ENCODE results near the gene KRTAP5-3.

Gene KRTAP5-3

DNA sequence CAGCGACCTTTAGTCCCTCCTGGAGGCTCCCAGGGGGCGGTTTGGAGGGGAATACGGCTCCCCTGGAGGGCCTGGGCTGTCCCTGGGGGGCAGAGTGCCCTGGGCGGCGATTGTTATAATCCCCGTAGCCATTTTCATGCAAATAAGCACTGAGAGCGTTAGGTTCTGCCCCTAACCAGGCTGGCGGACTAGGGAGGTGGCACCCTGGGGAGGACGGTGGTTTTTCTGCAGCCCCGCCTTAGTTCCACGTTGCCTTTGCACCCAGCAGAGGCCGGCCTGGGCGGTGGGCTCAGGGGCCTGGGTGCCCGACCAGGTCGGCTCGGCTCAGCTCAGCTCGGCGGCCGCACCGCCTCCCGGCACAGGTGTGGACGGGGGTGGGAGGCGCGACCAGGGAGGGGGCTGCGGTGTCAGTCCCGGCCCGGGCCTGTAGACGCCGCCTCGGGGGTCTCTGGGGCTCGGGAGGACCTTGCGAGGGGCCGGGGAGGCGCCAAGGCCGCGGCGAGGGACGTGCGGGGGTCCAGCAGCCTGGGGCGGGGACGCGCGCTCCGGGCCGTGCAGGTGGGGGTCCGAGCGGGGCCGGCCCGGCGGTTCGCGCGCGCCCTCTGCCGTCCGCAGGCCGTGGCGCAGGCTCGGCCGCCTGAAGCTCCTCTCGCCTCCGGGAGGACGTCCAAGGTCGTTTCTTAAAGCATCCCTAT is 33.9 kb downstream of the KRTAP5-3 start:
- Histone ChIP-seq H4K8ac (ENCODE audit: low read depth, low read length) (no peak overlapping the region), H3K79me1 (ENCODE audit: low read depth, low read length) (peaks cover 2% of the 10 kb centered on the region), H3K4me3 (ENCODE audit: low read length in 2 of 2) (peak overlapping the region in 1 of 2 donors; percentile 61), H3K18ac (ENCODE audit: low read length) (peak overlapping the region; percentile 64), H2BK15ac (ENCODE audit: low read length) (peak overlapping the region; percentile 81), H3K36me3 (replicated peaks in 1 of 2; ENCODE audit: control insufficient read depth in 2 of 2, insufficient read depth in 2 of 2, low read length in 2 of 2) (no peaks in the 10 kb centered on the region), H4K91ac (ENCODE audit: low read depth, low read length, poor library complexity) (no peak overlapping the region), H3K9me3 (replicated peaks in 1 of 2; ENCODE audit: control insufficient read depth in 2 of 2, insufficient read depth in 1 of 2, low read depth in 1 of 2, low read length in 2 of 2) (peaks cover 4 to 9% of the 10 kb centered on the region in 2 donors), H3K4me2 (ENCODE audit: insufficient read depth, low read length, poor library complexity, severe bottlenecking) (peak overlapping the region; percentile 77), H3K14ac (ENCODE audit: low read length) (no peak overlapping the region), H3K23ac (ENCODE audit: low read depth, low read length, poor library complexity) (peak overlapping the region; percentile 73), H2AFZ (ENCODE audit: low read length) (peak overlapping the region; percentile 42), H3K27me3 (ENCODE audit: control insufficient read depth in 3 of 3, insufficient read depth in 3 of 3, low read depth in 1 of 3, low read length in 3 of 3) (peaks cover 20 to 40% (median 36%) of the 10 kb centered on the region in 3 experiments), H3K9ac (ENCODE audit: low read depth, low read length, poor library complexity) (no peak overlapping the region), H2BK5ac (ENCODE audit: low read length) (no peak overlapping the region), H3K27ac (replicated peaks; ENCODE audit: low read length) (no peak overlapping the region), H2BK120ac (ENCODE audit: low read depth, low read length) (no peak overlapping the region), H3K4me1 (ENCODE audit: control insufficient read depth in 2 of 2, insufficient read depth in 1 of 2, low read depth in 1 of 2, low read length in 2 of 2) (peaks cover 9 to 10% of the 10 kb centered on the region in 2 donors), H2AK5ac (ENCODE audit: low read depth, low read length) (peak overlapping the region; percentile 63), H3K4ac (ENCODE audit: low read length) (no peak overlapping the region), H2BK12ac (ENCODE audit: low read length) (no peak overlapping the region)
- no peak for DNase-seq (ENCODE audit: low spot score)
- WGBS, 2 donors (ENCODE audit: extremely low coverage in 2 of 2, insufficient read length in 2 of 2, insufficient replicate concordance in 1 of 2) = no CpG with 5 or more reads among the region's 64 CpGs

- peaks cover 9 to 10% of the 10 kb centered on the region in 2 donors for H3K4me1 ChIP-seq (ENCODE audit: control insufficient read depth in 2 of 2, insufficient read depth in 1 of 2, low read depth in 1 of 2, low read length in 2 of 2)
- peak overlapping the region; percentile 97 for H2AK5ac ChIP-seq (ENCODE audit: low read depth, low read length)
- peak overlapping the region in 1 of 2 donors; percentile 61 for H3K4me3 ChIP-seq (ENCODE audit: low read length in 2 of 2)
- WGBS, 2 donors (ENCODE audit: extremely low coverage in 2 of 2, insufficient read length in 2 of 2, insufficient replicate concordance in 1 of 2) = no CpG with 5 or more reads among the region's 7 CpGs
- no peak overlapping the region for H4K8ac ChIP-seq (ENCODE audit: low read depth, low read length)
- H2BK12ac ChIP-seq (ENCODE audit: low read length) = no peak overlapping the region
- no peaks in the 10 kb centered on the region for H3K36me3 ChIP-seq (replicated peaks in 1 of 2; ENCODE audit: control insufficient read depth in 2 of 2, insufficient read depth in 2 of 2, low read length in 2 of 2)
- no peak overlapping the region for H3K4me2 ChIP-seq (ENCODE audit: insufficient read depth, low read length, poor library complexity, severe bottlenecking)
- no peak overlapping the region for H2BK120ac ChIP-seq (ENCODE audit: low read depth, low read length)
- no peak overlapping the region for H3K23ac ChIP-seq (ENCODE audit: low read depth, low read length, poor library complexity)
- H3K79me1 ChIP-seq (ENCODE audit: low read depth, low read length) = peaks cover 2% of the 10 kb centered on the region
- DNase-seq (ENCODE audit: low spot score) = no peak
- peak overlapping the region; percentile 2 for H3K14ac ChIP-seq (ENCODE audit: low read length)
- no peak overlapping the region for H3K27ac ChIP-seq (replicated peaks; ENCODE audit: low read length)
- no peak overlapping the region for H4K91ac ChIP-seq (ENCODE audit: low read depth, low read length, poor library complexity)
- peak overlapping the region; percentile 9 for H2BK15ac ChIP-seq (ENCODE audit: low read length)
- no peak overlapping the region for H2AFZ ChIP-seq (ENCODE audit: low read length)
- peaks cover 4 to 9% of the 10 kb centered on the region in 2 donors for H3K9me3 ChIP-seq (replicated peaks in 1 of 2; ENCODE audit: control insufficient read depth in 2 of 2, insufficient read depth in 1 of 2, low read depth in 1 of 2, low read length in 2 of 2)
- H3K9ac ChIP-seq (ENCODE audit: low read depth, low read length, poor library complexity) = no peak overlapping the region
- H3K27me3 ChIP-seq (ENCODE audit: control insufficient read depth in 3 of 3, insufficient read depth in 3 of 3, low read depth in 1 of 3, low read length in 3 of 3) = peaks cover 20 to 45% (median 37%) of the 10 kb centered on the region in 3 experiments
- no peak overlapping the region for H3K4ac ChIP-seq (ENCODE audit: low read length)
- H3K18ac ChIP-seq (ENCODE audit: low read length) = peak overlapping the region; percentile 35
- no peak overlapping the region for H2BK5ac ChIP-seq (ENCODE audit: low read length)
These were observed 34.4 kb downstream of the KRTAP5-3 start for GRCh38 chr11:1573903-1574237.

- H3K27me3 ChIP-seq (ENCODE audit: control insufficient read depth in 3 of 3, insufficient read depth in 3 of 3, low read depth in 1 of 3, low read length in 3 of 3) = peaks cover 20 to 51% (median 37%) of the 10 kb centered on the region in 3 experiments
- no peak overlapping the region for H2BK120ac ChIP-seq (ENCODE audit: low read depth, low read length)
- no peak overlapping the region for H3K4ac ChIP-seq (ENCODE audit: low read length)
- H2BK15ac ChIP-seq (ENCODE audit: low read length) = peak overlapping the region; percentile 9
- peak overlapping the region in 1 of 2 donors; percentile 79 for H3K4me3 ChIP-seq (ENCODE audit: low read length in 2 of 2)
- peaks cover under 1 to 4% of the 10 kb centered on the region in 2 donors for H3K9me3 ChIP-seq (replicated peaks in 1 of 2; ENCODE audit: control insufficient read depth in 2 of 2, insufficient read depth in 1 of 2, low read depth in 1 of 2, low read length in 2 of 2)
- H2BK12ac ChIP-seq (ENCODE audit: low read length) = no peak overlapping the region
- H2AFZ ChIP-seq (ENCODE audit: low read length) = no peak overlapping the region
- no CpG with 5 or more reads among the region's 37 CpGs for WGBS, 2 donors (ENCODE audit: extremely low coverage in 2 of 2, insufficient read length in 2 of 2, insufficient replicate concordance in 1 of 2)
- H2AK5ac ChIP-seq (ENCODE audit: low read depth, low read length) = peak overlapping the region; percentile 97
- no peak overlapping the region for H3K23ac ChIP-seq (ENCODE audit: low read depth, low read length, poor library complexity)
- H3K4me2 ChIP-seq (ENCODE audit: insufficient read depth, low read length, poor library complexity, severe bottlenecking) = peak overlapping the region; percentile 77
- no peak overlapping the region for H4K91ac ChIP-seq (ENCODE audit: low read depth, low read length, poor library complexity)
- peak overlapping the region; percentile 60 for H3K9ac ChIP-seq (ENCODE audit: low read depth, low read length, poor library complexity)
- no peak overlapping the region for H2BK5ac ChIP-seq (ENCODE audit: low read length)
- no peak overlapping the region for H4K8ac ChIP-seq (ENCODE audit: low read depth, low read length)
- H3K79me1 ChIP-seq (ENCODE audit: low read depth, low read length) = peaks cover 2% of the 10 kb centered on the region
- H3K18ac ChIP-seq (ENCODE audit: low read length) = peak overlapping the region; percentile 38
- peaks cover 11 to 14% of the 10 kb centered on the region in 2 donors for H3K4me1 ChIP-seq (ENCODE audit: control insufficient read depth in 2 of 2, insufficient read depth in 1 of 2, low read depth in 1 of 2, low read length in 2 of 2)
- H3K36me3 ChIP-seq (replicated peaks in 1 of 2; ENCODE audit: control insufficient read depth in 2 of 2, insufficient read depth in 2 of 2, low read length in 2 of 2) = no peaks in the 10 kb centered on the region
- DNase-seq (ENCODE audit: low spot score) = no peak
- peak overlapping the region; percentile 2 for H3K14ac ChIP-seq (ENCODE audit: low read length)
- H3K27ac ChIP-seq (replicated peaks; ENCODE audit: low read length) = no peak overlapping the region
These were observed 35.0 kb downstream of the KRTAP5-3 start for GRCh38 chr11:1573077-1573902.
